ENCODE measurements around the gene ZCCHC2. TPM values are rescaled to one million over a fixed set of nuclear protein-coding genes. Genes with fewer than 3 reads are reported as not detected.
A peak's percentile ranks its signal among the peaks of the same experiment; 100 is the strongest.

The ZCCHC2 gene
- total and polyA plus RNA-seq, 7 donors: 4.4 to 23.5 (median 14.4) TPM

- 89 to 91% methylated on average over 2 of the region's 2 CpGs for WGBS, 2 donors
- peaks cover 0 to 4% (median 0%) of the 10 kb centered on the region in 4 donors for H3K36me3 ChIP-seq
- TF ChIP-seq, protein P1, sequence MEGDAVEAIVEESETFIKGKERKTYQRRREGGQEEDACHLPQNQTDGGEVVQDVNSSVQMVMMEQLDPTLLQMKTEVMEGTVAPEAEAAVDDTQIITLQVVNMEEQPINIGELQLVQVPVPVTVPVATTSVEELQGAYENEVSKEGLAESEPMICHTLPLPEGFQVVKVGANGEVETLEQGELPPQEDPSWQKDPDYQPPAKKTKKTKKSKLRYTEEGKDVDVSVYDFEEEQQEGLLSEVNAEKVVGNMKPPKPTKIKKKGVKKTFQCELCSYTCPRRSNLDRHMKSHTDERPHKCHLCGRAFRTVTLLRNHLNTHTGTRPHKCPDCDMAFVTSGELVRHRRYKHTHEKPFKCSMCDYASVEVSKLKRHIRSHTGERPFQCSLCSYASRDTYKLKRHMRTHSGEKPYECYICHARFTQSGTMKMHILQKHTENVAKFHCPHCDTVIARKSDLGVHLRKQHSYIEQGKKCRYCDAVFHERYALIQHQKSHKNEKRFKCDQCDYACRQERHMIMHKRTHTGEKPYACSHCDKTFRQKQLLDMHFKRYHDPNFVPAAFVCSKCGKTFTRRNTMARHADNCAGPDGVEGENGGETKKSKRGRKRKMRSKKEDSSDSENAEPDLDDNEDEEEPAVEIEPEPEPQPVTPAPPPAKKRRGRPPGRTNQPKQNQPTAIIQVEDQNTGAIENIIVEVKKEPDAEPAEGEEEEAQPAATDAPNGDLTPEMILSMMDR (IDR thresholded peaks at IDR 0.05): no peak
- no peak for TF ChIP-seq POLR2A (IDR thresholded peaks at IDR 0.05)
- no peak for TF ChIP-seq POLR2AphosphoS5 (IDR thresholded peaks at IDR 0.05)
- TF ChIP-seq EP300 (IDR thresholded peaks at IDR 0.05): no peak
- peaks cover 0 to 28% (median 15%) of the 10 kb centered on the region in 4 donors for H3K4me1 ChIP-seq
- H3K27me3 ChIP-seq: no peaks in the 10 kb centered on the region
- H3K4me3 ChIP-seq: no peak overlapping the region
- H3K9me3 ChIP-seq: no peaks in the 10 kb centered on the region
- DNase-seq: no peak
- H3K27ac ChIP-seq: peak overlapping the region in 1 of 4 donors; percentile 66
- intact Hi-C loops (cut with DNase I): loop anchor here (5.0 kb wide), 2 partner anchors 56 to 396 kb away; partner anchors contain the start of genes PIGN and RELCH
These were observed 60.6 kb downstream of the ZCCHC2 start for GRCh38 chr18:62583376-62583775.

DNA sequence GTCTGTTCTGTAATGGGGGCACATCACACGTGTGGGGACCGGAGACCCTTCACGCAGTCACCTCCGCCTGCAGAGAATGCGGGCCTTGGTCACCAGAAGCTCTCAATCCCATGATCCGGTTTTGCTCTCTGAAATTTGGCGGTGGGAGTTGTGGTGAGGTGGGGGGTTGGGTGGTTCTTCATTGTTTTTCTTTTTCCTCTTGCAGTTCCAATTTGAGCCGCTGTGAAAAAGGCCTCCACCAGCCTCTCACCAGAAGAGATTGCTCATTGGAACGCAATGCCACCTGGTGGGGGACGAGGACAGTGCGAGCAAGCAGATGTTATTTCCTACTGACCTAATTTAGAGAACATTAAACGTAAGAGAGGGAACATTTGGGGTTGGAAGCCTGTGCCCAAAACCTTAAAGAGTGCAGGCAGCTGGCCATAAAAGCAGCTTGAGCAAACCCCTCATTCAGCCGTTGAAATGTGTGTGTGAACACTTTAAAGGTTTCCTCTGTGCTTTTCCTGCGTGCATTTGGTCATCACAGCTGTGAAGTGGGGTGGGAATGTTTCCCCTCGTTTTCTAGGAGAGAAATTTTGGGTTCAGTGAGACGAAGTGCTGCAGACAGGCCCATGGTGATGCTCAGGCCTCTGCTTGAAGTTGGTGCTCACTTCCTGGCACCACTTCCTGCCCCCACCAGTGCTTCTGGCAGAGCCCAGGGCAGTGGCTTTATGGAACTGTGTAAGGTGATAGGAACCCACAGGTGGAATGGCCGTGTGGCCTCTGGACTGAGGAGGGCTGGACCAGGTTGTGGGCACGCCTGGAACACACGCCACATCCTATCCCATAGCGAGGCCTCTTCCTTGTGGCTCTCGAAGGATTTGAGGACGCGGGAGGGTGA, 61.7 kb downstream of the ZCCHC2 start:
- WGBS, 2 donors: 35 to 42% methylated on average over 23 of the region's 23 CpGs
- TF ChIP-seq POLR2AphosphoS5 (IDR thresholded peaks at IDR 0.05) (peak in 2 of 4 donors; percentile 45 to 55), EP300 (IDR thresholded peaks at IDR 0.05) (no peak), POLR2A (IDR thresholded peaks at IDR 0.05) (no peak)
- TF ChIP-seq, protein P1 (IDR thresholded peaks at IDR 0.05): peak; percentile 98 to 99 (median 98)
- no peaks in the 10 kb centered on the region for H3K27me3 ChIP-seq
- peaks cover 0 to 21% (median 12%) of the 10 kb centered on the region in 4 donors for H3K4me1 ChIP-seq
- DNase-seq: peak; percentile 94
- H3K4me3 ChIP-seq: peak overlapping the region in 3 of 4 donors; percentile 15 to 24 (median 16)
- peaks cover 0 to 4% (median 0%) of the 10 kb centered on the region in 4 donors for H3K36me3 ChIP-seq
- intact Hi-C loops (cut with DNase I): loop anchor here (1.0 to 5.0 kb wide), 4 partner anchors 57 to 397 kb away; partner anchors contain the start of genes PIGN and RELCH
- H3K27ac ChIP-seq: peak overlapping the region; percentile 10 to 66 (median 42)
- no peaks in the 10 kb centered on the region for H3K9me3 ChIP-seq

GRCh38 chr18:62585274-62586150, 62.7 kb downstream of the ZCCHC2 start:
- Histone ChIP-seq H3K36me3 (peaks cover 0 to 4% (median 0%) of the 10 kb centered on the region in 4 donors), H3K27me3 (no peaks in the 10 kb centered on the region), H3K27ac (peak overlapping the region in 1 of 4 donors; percentile 38), H3K9me3 (no peaks in the 10 kb centered on the region), H3K4me1 (peaks cover 0 to 21% (median 10%) of the 10 kb centered on the region in 4 donors), H3K4me3 (no peak overlapping the region)
- 75 to 82% methylated on average over 16 of the region's 16 CpGs for WGBS, 2 donors
- no peak for TF ChIP-seq POLR2A (IDR thresholded peaks at IDR 0.05)
- TF ChIP-seq EP300 (IDR thresholded peaks at IDR 0.05): no peak
- TF ChIP-seq POLR2AphosphoS5 (IDR thresholded peaks at IDR 0.05): no peak
- TF ChIP-seq, protein P1 (IDR thresholded peaks at IDR 0.05): no peak
- DNase-seq: no peak
- intact Hi-C loops (cut with DNase I): loop anchor here (2.0 to 5.0 kb wide), 2 partner anchors 127 to 397 kb away; no protein-coding TSS in a partner anchor

DNA sequence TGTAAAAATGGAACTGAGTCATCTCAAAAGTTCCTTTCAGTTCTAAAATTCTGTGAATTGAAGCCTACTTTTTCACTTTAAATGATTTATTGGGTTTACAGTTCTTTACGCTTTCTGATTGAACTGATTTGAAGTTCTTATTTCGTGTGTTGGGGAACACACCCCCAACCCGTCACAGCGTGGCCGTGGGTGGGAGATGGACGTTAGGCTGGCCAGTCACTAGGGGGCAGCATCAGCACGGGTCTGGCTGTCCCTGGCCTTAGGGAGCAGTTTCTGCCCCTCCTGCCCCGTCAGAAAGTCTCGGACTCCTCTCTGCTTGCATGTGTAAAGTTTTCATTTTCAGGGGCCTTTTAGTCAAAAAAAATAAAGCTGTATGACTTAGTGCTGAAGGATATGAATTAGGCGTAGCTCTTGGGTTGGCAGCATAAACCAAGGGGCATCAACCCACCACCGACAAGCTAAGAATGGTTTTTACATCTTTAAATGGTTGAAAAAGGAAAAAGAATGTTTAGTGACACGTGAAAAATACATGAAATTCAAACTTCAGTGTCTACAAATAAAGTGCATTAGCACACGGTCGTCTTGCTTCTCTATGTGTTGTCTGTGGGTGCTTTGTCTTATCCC, 63.4 kb downstream of the ZCCHC2 start:
- intact Hi-C loops (cut with DNase I): loop anchor here (2.0 to 5.0 kb wide), 2 partner anchors 126 to 397 kb away; no protein-coding TSS in a partner anchor
- no peaks in the 10 kb centered on the region for H3K27me3 ChIP-seq
- peaks cover 0 to 21% (median 10%) of the 10 kb centered on the region in 4 donors for H3K4me1 ChIP-seq
- H3K27ac ChIP-seq: no peak overlapping the region
- TF ChIP-seq, protein P1 (IDR thresholded peaks at IDR 0.05): peak; percentile 53 to 84 (median 74)
- TF ChIP-seq EP300 (IDR thresholded peaks at IDR 0.05): no peak
- H3K36me3 ChIP-seq: peaks cover 0 to 4% (median 0%) of the 10 kb centered on the region in 4 donors
- no peaks in the 10 kb centered on the region for H3K9me3 ChIP-seq
- peak; percentile 78 for DNase-seq
- no peak overlapping the region for H3K4me3 ChIP-seq
- 16 to 37% methylated on average over 14 of the region's 14 CpGs for WGBS, 2 donors

All from sigmoid colon (tissue), 7 donors.